ENCODE data around the gene DLG2. TPM values are rescaled to one million over a fixed set of nuclear protein-coding genes. Genes with fewer than 3 reads are reported as not detected.
A peak's percentile ranks its signal among the peaks of the same experiment; 100 is the strongest.

Gene DLG2
- total and polyA plus RNA-seq, 9 of the 15 experiments (the other 6 are each of a cell fraction or from before 2014, with no cell fraction given) = 0.52 to 1.6 (median 0.95) TPM

- Histone ChIP-seq H3K4me3 (peak overlapping the region; percentile 94), H3K4me2 (ENCODE audit: insufficient read depth, low read length) (peak overlapping the region; percentile 75), H3K36me3 (ENCODE audit: control insufficient read depth, insufficient read depth, low read length) (peaks cover 60% of the 10 kb centered on the region), H3K79me2 (ENCODE audit: control insufficient read depth, insufficient read depth, low read length) (peaks cover 78% of the 10 kb centered on the region), H3K4me1 (replicated peaks in 1 of 2; ENCODE audit: control insufficient read depth in 2 of 2, insufficient read depth in 2 of 2, low read length in 2 of 2) (peaks cover 14% of the 10 kb centered on the region in 2 experiments; a peak in 3 of 5 replicates), H3K27me3 (ENCODE audit: control insufficient read depth in 2 of 2, insufficient read depth in 2 of 2, low read length in 2 of 2) (no peaks in the 10 kb centered on the region), H4K20me1 (replicated peaks; ENCODE audit: control insufficient read depth, insufficient read depth, low read length) (peaks cover 16% of the 10 kb centered on the region), H3K27ac (ENCODE audit: extremely low read depth, low read depth, low read length) (no peak overlapping the region), H3K9me1 (ENCODE audit: control insufficient read depth, insufficient read depth, low read length) (no peaks in the 10 kb centered on the region), H3K9ac (ENCODE audit: insufficient read depth in 1 of 2, low read depth in 2 of 2, low read length in 2 of 2) (peak overlapping the region in 1 of 2 experiments; percentile 98; a peak in 2 of 4 replicates), H2AFZ (ENCODE audit: low read depth, low read length) (no peak overlapping the region), H3K9me3 (replicated peaks; ENCODE audit: control insufficient read depth, insufficient read depth, low read depth, low read length) (no peaks in the 10 kb centered on the region)
- in situ Hi-C loops (cut with MboI) (no loop called here), intact Hi-C loops (cut with micrococcal nuclease) (loop anchor here (2.0 to 10.0 kb wide), 5 partner anchors 13 to 583 kb away; partner anchors contain the start of genes EED and PICALM)
- CTCF ChIA-PET (ENCODE audit: low intra/inter-chr PET ratio) = interaction anchor here (0.5 kb wide), 1 partner anchor 886 kb away, joined by 3 read pairs; no protein-coding TSS in a partner anchor
- WGBS (ENCODE audit: insufficient coverage, low coverage, missing lambda C conversion rate) = 1% methylated on average over 4 of the region's 4 CpGs
- peak in 1 of 4 experiments; percentile 32 for DNase-seq (ENCODE audit: extremely low read depth in 1 of 4, low spot score in 3 of 4)
- TF ChIP-seq CEBPB (tag; IDR thresholded peaks at IDR 0.05) (peak; percentile 35), SIRT6 (IDR thresholded peaks at IDR 0.05; ENCODE audit: low read depth, low read length) (no peak)
- no peak for FAIRE-seq
- no TSS peak for BruUV-seq (replicated peaks)
- ATAC-seq = no peak
- POLR2A ChIA-PET = interaction anchor here (10.1 kb wide), 1 partner anchor 11 kb away, joined by 145 read pairs; the partner anchor contains the start of gene TMEM126A
Measured at GRCh38 chr11:85661972-85662664, 35.0 kb upstream of the DLG2 start.

GRCh38 chr11:85658180-85658579 is 31.0 kb upstream of the DLG2 start:
- H3K9me3 ChIP-seq (replicated peaks; ENCODE audit: control insufficient read depth, insufficient read depth, low read depth, low read length) = no peaks in the 10 kb centered on the region
- BruUV-seq (replicated peaks) = no TSS peak
- intact Hi-C loops (cut with micrococcal nuclease) = no loop called here
- H4K20me1 ChIP-seq (replicated peaks; ENCODE audit: control insufficient read depth, insufficient read depth, low read length) = peaks cover 12% of the 10 kb centered on the region
- H3K4me2 ChIP-seq (ENCODE audit: insufficient read depth, low read length) = no peak overlapping the region
- H3K79me2 ChIP-seq (ENCODE audit: control insufficient read depth, insufficient read depth, low read length) = peaks cover 86% of the 10 kb centered on the region
- H3K4me3 ChIP-seq = no peak overlapping the region
- ATAC-seq (no peak), FAIRE-seq (no peak), DNase-seq (ENCODE audit: extremely low read depth in 1 of 4, low spot score in 3 of 4) (no peak)
- ChIA-PET POLR2A (interaction anchor here (10.1 kb wide), 1 partner anchor 7 kb away, joined by 145 read pairs; the partner anchor contains the start of gene TMEM126A), CTCF (ENCODE audit: low intra/inter-chr PET ratio) (no interaction called here)
- 50% methylated on average over 1 of the region's 1 CpG for WGBS (ENCODE audit: insufficient coverage, low coverage, missing lambda C conversion rate)
- peaks cover 88% of the 10 kb centered on the region for H3K36me3 ChIP-seq (ENCODE audit: control insufficient read depth, insufficient read depth, low read length)
- no peak overlapping the region for H3K9ac ChIP-seq (ENCODE audit: insufficient read depth in 1 of 2, low read depth in 2 of 2, low read length in 2 of 2)
- H3K4me1 ChIP-seq (replicated peaks in 1 of 2; ENCODE audit: control insufficient read depth in 2 of 2, insufficient read depth in 2 of 2, low read length in 2 of 2) = peaks cover 2 to 20% of the 10 kb centered on the region in 2 experiments; a peak in 4 of 5 replicates
- H3K9me1 ChIP-seq (ENCODE audit: control insufficient read depth, insufficient read depth, low read length) = no peaks in the 10 kb centered on the region
- H3K27me3 ChIP-seq (ENCODE audit: control insufficient read depth in 2 of 2, insufficient read depth in 2 of 2, low read length in 2 of 2) = no peaks in the 10 kb centered on the region
- H2AFZ ChIP-seq (ENCODE audit: low read depth, low read length) = no peak overlapping the region
- in situ Hi-C loops (cut with MboI) = no loop called here
- no peak overlapping the region for H3K27ac ChIP-seq (ENCODE audit: extremely low read depth, low read depth, low read length)
- TF ChIP-seq PCBP1 (IDR thresholded peaks at IDR 0.05; ENCODE audit: low read depth, low read length, poor library complexity, severe bottlenecking) (no peak), RAD21 (CRISPR knock-in tag; conservative IDR thresholded peaks at IDR 0.05 in 1 of 2, IDR thresholded peaks at IDR 0.05 in 1 of 2) (no peak), POLR2AphosphoS5 (IDR thresholded peaks at IDR 0.05; ENCODE audit: control insufficient read depth, insufficient read depth, low read depth, low read length) (no peak), SIX5 (IDR thresholded peaks at IDR 0.05; ENCODE audit: borderline replicate concordance in 1 of 2, insufficient read depth in 1 of 2, low read depth in 1 of 2, low read length in 2 of 2) (no peak), LCOR (CRISPR knock-in tag; IDR thresholded peaks at IDR 0.05) (no peak), TBL1XR1 (IDR thresholded peaks at IDR 0.05; ENCODE audit: low read length in 2 of 2) (no peak), PATZ1 (CRISPR knock-in tag; IDR thresholded peaks at IDR 0.05; ENCODE audit: borderline replicate concordance) (no peak)

Data from K562 (cell line).